Stimulated activated CD8-positive, alpha-beta memory T cell treated with anti-CD3 and anti-CD28 coated beads, Interleukin-7, amount 100 ng/mL, for 4 hours (primary cell): Measurements from ENCODE around the gene ST6GAL2.

Experiments used
- DNase-seq, 2 donors: peaks; one replicate each; pipeline ENCODE4 v3.0.0-alpha.2; 2020; ENCODE audit warnings: low read depth in 2 of 2

ST6GAL2 gene

DNA sequence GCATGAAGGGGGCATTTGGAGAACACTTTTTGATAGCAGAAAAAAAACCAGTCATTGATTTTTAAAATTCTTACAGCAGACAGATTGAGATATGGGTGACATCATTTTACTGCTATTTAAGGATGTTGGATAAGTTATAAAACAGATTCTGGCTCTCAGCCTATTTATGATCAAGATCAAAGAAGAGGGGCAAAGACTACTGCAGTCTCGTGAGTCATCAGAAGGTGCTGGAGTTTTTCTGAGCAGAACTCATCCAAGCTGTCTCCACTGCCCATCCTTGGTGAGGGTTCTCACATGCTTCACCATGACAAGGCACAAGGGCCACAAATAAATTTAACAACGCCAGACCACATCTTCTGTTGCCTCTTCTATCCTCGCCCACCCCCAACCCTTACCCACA is 58.8 kb downstream of the ST6GAL2 start:
- no peak for DNase-seq

DNA sequence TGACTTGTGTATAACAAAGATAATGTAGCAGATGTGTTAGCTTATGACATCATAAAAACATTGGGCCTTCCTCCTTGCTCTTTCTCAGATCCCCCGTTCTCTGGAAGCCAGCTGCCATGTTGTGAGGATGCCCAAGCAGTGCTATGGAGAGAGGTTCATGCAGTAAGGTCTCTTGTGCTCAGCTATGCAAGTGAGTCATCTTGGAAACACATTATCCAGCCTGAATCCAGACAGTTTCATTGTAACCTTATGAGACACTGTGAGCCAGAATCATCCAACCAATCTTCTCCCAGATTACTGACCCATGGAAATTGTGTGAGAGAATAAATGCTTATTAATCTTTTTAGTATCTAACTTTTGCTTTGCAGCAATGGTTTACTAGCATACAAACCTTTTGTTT is 60.8 kb downstream of the ST6GAL2 start:
- no peak for DNase-seq

GRCh38 chr2:106816974-106817373 is 69.0 kb downstream of the ST6GAL2 start:
- no peak for DNase-seq

DNA sequence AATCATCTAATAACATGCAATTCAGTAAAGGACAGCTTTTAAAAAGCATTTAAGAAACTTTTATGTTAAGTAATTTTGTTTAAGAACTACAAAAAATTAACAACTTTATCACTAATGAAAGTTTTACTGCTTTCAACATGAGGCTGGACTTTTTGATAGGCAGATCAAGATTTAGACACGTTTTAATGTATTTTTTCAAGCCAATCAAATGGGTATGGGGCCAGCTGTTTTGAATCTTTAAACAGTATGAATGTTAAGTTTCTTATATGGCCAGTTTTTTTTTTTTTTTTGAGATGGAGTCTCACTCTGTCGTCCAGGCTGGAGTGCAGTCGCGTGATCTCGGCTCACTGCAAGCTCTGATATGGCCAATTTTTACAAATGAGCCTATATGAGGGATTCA is 73.1 kb downstream of the ST6GAL2 start:
- no peak for DNase-seq

- no peak for DNase-seq
Measured at GRCh38 chr2:106812383-106812782, 73.6 kb downstream of the ST6GAL2 start.

DNA sequence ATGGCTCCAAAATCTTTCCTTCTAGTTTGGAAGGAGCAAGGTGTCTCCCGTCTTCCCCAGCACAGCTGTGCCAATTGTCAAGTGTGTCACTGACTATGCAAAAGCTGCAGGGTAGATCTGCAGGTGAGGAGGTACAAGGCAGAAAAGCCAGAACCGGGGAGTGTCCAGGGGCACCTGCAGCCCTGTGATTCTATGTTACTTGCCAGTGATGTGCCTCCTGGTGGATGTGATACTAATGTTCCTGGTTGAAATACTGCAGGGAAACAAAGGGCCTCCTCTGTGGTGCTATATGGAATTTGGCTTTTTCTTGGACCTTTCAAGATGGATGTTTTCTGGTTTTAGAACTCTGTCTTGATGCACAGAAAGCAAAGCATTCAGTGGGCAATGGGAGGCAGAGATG is 80.3 kb downstream of the ST6GAL2 start:
- DNase-seq: no peak

- no peak for DNase-seq
Measured at GRCh38 chr2:106804161-106804560, 81.8 kb downstream of the ST6GAL2 start.

DNA sequence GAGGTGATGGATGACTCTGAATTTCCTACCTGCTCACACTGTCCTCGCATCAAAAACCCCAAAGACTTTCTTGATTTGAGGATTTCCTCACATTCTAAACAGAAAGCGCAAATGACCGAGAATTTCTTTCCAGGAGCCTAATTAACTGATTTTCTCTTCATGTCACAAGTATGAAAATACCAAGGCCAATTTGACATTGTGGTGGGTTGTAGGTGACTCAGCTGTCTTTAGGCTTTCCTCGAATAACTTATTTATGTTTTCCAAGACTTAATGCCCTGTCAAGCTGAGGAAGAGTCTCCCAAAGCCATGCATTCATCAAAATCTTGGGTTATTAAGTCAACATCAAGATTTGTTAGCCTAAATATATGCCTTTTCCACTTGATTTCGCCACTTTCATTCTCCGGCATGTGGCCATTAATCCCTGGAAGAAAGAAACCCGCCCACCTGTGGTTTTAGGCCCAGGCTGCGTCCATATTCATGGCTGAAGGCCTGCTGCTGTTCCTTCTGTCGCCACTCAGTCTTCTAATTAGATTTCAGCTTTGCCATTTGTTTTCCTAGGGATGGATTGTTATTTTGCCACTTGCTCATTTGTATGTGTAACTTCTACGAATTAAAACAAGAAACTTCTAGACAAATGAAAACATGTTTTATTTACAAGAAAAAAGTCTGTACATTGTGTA is 84.9 kb downstream of the ST6GAL2 start:
- DNase-seq: no peak

DNA sequence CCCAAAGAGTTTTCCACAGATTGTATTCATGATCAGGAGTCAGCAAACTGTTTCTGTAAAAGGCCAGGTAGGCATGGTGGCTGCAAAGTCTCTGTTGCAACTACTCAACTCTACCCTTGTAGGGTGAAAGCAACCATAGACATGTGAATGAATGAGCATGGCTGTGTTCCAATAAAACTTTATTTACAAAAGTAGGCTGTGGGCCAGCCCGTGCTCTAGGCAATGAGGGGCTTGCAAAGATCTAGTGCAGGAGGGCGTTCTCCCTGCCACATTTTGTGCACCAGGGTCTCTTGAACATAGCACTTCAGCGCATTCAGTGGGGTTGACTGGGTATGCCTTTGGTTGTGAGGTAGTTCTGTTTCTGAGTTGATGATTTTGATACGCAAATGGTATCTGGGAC is 85.8 kb downstream of the ST6GAL2 start:
- no peak for DNase-seq

DNA sequence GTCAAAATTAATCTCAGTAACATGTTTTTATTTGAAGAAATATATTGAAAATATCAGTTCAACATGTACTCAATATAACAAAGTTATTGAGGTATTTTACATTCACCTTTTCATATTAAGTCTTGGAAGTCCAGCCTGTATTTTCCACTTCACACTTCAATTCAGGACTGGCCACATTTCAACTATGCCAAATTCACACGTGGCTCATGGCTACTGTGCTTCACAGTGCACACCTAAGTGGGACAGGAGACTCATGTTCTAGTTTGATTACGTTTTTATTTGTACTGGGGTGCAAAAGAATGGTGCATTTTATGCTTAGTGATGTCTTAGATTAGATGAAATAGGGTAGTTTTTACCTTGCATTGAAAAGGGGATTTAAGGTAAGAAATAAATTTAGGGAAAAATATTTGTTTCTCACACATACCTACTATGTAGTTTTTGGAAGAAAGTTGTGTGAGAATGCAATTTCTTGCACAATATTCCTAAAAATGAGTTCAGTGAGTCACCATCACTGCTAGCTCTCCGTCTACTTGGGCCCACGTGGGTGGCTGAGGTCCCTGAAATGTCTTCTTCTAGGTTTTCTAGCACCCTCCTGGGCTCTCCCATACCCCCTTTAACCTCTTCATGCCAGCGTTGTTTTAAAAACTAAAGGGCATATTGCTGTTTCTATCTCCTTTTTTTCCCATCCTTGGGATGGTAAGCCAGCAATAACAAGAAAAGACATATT is 87.0 kb downstream of the ST6GAL2 start:
- no peak for DNase-seq

DNA sequence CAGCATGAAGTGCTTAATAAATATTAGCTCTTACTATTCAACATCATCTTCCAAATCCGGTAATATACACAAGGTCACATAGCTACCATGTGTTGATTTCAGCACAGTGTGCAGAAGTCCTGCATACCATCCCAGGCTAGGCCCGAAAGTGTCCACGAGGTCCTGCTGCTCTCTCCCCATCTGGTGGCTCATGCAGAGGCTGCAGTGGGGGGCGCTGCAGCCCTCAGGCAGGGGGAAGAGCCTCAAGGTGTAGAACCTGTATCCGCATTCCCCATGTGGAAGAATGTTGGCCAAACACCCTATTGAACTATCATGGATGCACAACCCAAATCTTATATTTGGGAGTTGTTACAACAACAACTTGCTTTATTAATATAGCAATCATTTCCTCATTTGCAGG is 88.5 kb downstream of the ST6GAL2 start:
- no peak for DNase-seq

DNA sequence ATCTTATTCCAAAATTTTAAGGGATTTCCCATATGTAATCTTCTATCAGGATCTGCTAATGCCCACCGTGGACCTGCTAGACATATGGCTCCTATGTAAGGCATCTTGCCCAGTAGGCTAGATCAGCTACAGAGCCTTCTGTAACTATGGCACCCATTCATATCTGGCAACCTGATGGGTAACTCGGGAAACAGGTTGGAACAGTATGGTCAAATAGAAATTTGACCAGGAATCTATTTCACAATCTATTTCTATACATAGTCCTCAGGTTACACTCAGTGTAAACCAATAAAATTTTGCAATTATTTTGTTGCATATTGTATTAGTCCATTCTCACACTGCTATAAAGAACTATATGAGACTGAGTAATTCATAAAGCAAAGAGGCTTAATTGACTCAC is 93.3 kb downstream of the ST6GAL2 start:
- no peak for DNase-seq

GRCh38 chr2:106789185-106789584 is 96.8 kb downstream of the ST6GAL2 start:
- no peak for DNase-seq

DNA sequence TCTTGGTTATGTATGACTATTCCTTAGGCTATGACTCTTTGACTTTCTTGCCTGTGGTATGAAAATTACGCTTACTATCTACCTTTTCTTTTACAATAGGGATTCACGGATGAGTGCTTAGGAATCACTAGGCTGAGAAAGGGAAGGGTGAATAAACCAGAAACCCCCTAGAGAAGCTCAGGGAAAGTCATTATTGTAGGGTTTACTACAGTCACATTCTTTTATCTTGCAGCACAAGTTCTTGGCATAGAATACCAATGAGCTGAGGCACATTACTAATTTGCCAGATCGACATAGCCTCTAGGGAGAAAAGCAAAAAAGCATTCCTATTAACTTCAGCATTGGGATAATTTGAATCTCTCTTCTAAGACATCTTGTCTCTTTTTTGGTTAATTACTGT is 103.3 kb downstream of the ST6GAL2 start:
- DNase-seq: no peak

DNA sequence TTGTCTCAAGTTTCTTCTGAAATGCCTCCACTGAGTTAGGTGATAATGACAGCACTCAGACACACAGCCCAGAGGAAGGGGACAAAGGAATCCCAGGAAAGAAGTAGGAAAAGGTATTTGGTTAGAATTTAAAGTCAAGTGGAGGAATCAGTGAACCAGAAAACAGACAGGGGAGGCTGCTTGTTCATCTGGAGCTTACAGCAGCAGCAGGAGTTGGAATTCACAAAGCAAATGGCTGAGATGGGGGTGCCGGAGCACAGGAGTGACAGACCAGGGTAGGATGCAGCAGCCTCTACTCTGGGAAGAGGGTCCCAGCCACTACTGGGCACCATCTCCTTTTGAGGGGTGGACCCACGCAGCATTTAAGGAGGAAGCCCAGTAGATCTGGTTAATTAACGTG is 104.8 kb downstream of the ST6GAL2 start:
- no peak for DNase-seq

DNA sequence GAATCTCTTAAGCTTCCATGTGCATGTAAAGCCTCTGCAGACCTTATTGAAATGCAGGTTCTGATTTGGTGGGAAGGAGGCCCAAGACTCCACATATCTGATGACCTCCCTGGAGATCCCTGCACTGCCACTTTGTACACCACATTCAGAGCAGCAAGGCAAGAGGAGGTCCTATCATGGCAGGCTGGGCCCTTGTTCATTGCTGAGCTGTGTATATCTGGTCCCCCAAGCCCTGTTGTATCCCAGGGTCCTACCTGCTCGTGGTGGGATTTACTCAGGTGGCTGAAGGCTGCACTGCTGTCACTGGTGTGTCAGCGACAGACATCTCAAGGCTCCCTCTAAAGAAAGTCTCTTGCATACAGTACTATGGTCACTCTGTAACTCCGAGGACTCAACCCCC is 114.2 kb downstream of the ST6GAL2 start:
- no peak for DNase-seq

DNA sequence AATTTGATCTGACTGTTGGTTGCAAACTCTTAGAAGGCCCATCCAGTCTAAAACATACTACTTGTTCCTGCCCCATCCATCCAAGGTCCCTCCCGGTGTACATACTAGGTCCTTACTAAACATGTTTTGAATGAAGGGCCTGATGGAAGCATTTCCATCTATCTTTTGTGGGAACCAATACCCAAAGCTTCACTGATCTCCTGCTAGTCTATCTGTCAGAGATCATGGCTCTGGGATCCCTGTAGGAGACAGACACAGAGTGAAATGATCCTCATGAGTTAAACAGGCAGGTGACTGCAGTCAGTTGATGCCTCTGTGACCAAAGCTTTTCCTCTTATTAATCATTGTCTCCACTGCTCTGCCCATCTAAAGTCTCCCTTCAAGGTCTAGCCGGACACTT is 115.0 kb downstream of the ST6GAL2 start:
- DNase-seq: no peak

DNA sequence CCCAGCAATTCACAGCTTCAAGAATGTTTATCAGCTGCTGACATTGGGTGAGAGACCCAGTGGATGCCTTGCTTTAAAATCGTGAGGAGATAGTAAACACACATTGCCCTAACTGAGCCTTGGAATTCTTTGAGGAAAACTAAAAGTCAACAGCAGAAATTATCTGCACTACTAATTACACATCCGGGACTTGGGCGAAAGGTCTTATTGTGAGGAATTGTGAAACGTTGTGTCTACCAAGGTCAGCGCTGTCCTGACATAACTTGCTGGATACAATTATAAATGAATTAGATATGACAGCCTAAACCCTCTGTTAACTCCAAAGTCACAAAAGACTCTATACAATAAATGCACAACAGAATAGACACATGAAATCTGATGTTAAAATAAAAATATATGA is 121.4 kb downstream of the ST6GAL2 start:
- no peak for DNase-seq

DNA sequence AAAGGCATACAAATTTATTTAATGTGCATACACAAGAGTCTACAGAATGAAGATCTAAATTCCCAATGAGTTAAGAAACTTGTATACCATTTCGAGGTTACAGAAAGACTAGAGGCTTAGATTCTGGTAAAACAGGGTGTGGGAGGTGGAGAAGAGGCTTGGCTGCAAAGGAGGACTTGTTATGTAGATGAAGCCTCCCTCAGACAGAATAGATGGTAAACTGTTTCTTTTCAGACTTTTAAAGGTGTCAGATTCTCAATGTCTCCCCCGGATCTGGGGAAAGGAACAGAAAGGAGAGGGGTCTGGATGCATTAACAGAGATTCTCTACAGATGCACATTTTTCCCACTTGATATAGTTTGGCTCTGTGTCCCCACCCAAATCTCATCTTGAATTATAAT is 126.0 kb downstream of the ST6GAL2 start:
- no peak for DNase-seq

GRCh38 chr2:106758901-106759497 is 127.0 kb downstream of the ST6GAL2 start:
- DNase-seq: no peak
